ENCODE measurements around the gene HOXA6.

Gene HOXA6

GRCh38 chr7:27123477-27124053 is 24.0 kb downstream of the HOXA6 start:
- no peak for DNase-seq (ENCODE audit: low read depth, low spot score)
- Histone ChIP-seq H3K4me1 (ENCODE audit: control insufficient read depth, insufficient read depth, low read length) (no peaks in the 10 kb centered on the region), H3K36me3 (ENCODE audit: control insufficient read depth, insufficient read depth, low read length) (no peaks in the 10 kb centered on the region), H3K4me3 (ENCODE audit: low read length) (no peak overlapping the region), H3K27me3 (ENCODE audit: control insufficient read depth, insufficient read depth, low read length) (peaks cover 99% of the 10 kb centered on the region), H3K9me3 (ENCODE audit: control insufficient read depth, insufficient read depth, low read length) (no peaks in the 10 kb centered on the region), H3K27ac (ENCODE audit: low read length) (no peak overlapping the region)
- WGBS (ENCODE audit: insufficient coverage, insufficient read length), result no CpG with 5 or more reads among the region's 26 CpGs

DNA sequence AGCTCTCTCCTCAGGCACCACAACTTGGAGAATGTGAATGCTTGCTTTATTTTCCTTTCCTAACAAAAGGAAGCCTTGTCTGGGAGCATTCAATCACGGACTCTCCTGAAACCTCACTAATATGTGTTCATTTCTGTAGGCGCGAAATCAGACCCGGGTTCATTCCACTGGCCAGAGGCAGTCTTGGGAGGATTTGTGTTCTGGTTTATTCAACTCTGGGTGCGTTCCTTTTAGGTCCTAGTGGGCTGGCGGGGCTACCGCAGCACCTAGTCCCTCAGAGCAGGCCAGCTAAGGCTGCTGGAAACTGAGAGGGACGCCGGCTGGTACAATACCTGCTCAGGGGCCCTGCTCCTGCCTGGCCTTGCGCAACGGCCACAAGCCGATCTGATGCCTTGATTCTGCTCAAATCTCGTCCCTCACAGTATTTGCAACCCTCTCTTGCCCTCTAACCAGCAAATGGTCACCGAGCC is 24.5 kb downstream of the HOXA6 start:
- no peaks in the 10 kb centered on the region for H3K4me1 ChIP-seq (ENCODE audit: control insufficient read depth, insufficient read depth, low read length)
- WGBS (ENCODE audit: insufficient coverage, insufficient read length), result no CpG with 5 or more reads among the region's 14 CpGs
- H3K27ac ChIP-seq (ENCODE audit: low read length), result no peak overlapping the region
- no peaks in the 10 kb centered on the region for H3K9me3 ChIP-seq (ENCODE audit: control insufficient read depth, insufficient read depth, low read length)
- H3K36me3 ChIP-seq (ENCODE audit: control insufficient read depth, insufficient read depth, low read length), result no peaks in the 10 kb centered on the region
- H3K4me3 ChIP-seq (ENCODE audit: low read length), result no peak overlapping the region
- peaks cover 99% of the 10 kb centered on the region for H3K27me3 ChIP-seq (ENCODE audit: control insufficient read depth, insufficient read depth, low read length)
- DNase-seq (ENCODE audit: low read depth, low spot score), result no peak

DNA sequence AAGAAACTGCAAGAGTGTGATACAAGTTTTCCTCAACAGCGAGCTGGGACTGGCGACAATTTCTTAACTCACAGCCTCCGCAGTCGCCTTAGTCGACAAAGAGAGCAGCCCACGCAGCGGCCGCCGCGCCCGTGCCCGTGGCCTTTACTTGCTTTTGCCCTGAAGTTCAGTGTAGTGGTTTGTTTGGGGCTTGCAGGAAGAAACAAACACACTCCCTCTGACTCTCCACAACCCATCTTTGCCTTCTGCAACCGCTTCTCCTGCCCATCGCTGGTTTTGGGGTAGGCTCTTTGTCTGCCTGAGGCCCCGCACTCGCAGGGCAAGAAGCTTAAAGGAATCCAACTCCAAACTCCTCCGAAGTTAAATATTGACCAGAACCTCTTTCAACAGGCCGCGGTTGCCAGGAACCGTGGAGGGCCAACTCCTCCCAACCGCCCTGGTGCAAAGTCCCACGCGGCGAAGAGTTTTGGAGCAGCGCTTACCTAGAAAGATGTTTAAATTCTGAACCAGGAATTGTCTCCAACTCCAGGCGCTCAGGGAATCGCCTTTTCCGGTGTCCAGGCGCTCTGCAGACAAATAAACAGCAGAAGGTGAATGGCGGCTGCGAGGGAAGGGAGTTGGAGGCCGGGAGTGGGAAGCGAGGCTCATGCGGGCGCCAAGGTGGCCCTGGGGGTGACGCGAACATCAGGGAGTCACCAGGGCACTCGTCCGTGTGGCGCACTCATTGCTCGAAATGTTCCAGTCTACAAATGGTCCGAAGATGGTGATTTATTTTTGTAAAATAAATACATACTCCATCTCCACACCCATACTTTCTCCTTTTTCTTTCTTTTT is 25.3 kb downstream of the HOXA6 start:
- no CpG with 5 or more reads among the region's 42 CpGs for WGBS (ENCODE audit: insufficient coverage, insufficient read length)
- Histone ChIP-seq H3K4me3 (ENCODE audit: low read length) (no peak overlapping the region), H3K27ac (ENCODE audit: low read length) (no peak overlapping the region), H3K36me3 (ENCODE audit: control insufficient read depth, insufficient read depth, low read length) (no peaks in the 10 kb centered on the region), H3K27me3 (ENCODE audit: control insufficient read depth, insufficient read depth, low read length) (peaks cover 99% of the 10 kb centered on the region), H3K4me1 (ENCODE audit: control insufficient read depth, insufficient read depth, low read length) (peaks cover 2% of the 10 kb centered on the region; the same call in 1 of the 2 replicates), H3K9me3 (ENCODE audit: control insufficient read depth, insufficient read depth, low read length) (no peaks in the 10 kb centered on the region)
- no peak for DNase-seq (ENCODE audit: low read depth, low spot score)

- no peak overlapping the region for H3K4me3 ChIP-seq (ENCODE audit: low read length)
- no CpG with 5 or more reads among the region's 7 CpGs for WGBS (ENCODE audit: insufficient coverage, insufficient read length)
- no peaks in the 10 kb centered on the region for H3K9me3 ChIP-seq (ENCODE audit: control insufficient read depth, insufficient read depth, low read length)
- H3K4me1 ChIP-seq (ENCODE audit: control insufficient read depth, insufficient read depth, low read length), result peaks cover 2% of the 10 kb centered on the region; the same call in 1 of the 2 replicates
- H3K27ac ChIP-seq (ENCODE audit: low read length), result no peak overlapping the region
- no peak for DNase-seq (ENCODE audit: low read depth, low spot score)
- H3K27me3 ChIP-seq (ENCODE audit: control insufficient read depth, insufficient read depth, low read length), result peaks cover 99% of the 10 kb centered on the region
- no peaks in the 10 kb centered on the region for H3K36me3 ChIP-seq (ENCODE audit: control insufficient read depth, insufficient read depth, low read length)
Measured at GRCh38 chr7:27121684-27122076, 25.9 kb downstream of the HOXA6 start.

GRCh38 chr7:27119412-27119911 is 28.1 kb downstream of the HOXA6 start:
- Histone ChIP-seq H3K27me3 (ENCODE audit: control insufficient read depth, insufficient read depth, low read length) (peaks cover 99% of the 10 kb centered on the region), H3K9me3 (ENCODE audit: control insufficient read depth, insufficient read depth, low read length) (no peaks in the 10 kb centered on the region), H3K4me1 (ENCODE audit: control insufficient read depth, insufficient read depth, low read length) (peaks cover 2% of the 10 kb centered on the region; the same call in 1 of the 2 replicates), H3K27ac (ENCODE audit: low read length) (no peak overlapping the region), H3K36me3 (ENCODE audit: control insufficient read depth, insufficient read depth, low read length) (no peaks in the 10 kb centered on the region), H3K4me3 (ENCODE audit: low read length) (no peak overlapping the region)
- WGBS (ENCODE audit: insufficient coverage, insufficient read length), result no CpG with 5 or more reads among the region's 1 CpG
- no peak for DNase-seq (ENCODE audit: low read depth, low spot score)

DNA sequence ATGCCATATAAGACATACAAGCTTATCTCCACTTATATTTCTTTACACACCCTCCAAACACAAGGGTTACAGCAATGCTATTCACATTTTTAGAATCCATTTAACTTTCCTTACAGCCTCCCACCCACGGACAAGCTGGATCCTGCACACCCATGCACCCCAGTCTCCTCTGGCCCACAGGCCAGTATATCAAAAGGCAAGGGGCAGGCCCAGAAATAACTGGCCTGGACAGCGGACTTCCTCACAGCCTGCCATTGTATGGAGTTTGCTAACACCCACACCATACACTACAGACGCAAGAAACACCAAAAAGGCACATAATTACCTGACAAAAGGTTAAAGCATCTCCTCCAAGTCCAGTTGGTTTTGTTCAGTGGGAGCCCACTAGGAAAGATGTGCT is 29.0 kb downstream of the HOXA6 start:
- whole genome bisulfite sequencing (ENCODE audit: insufficient coverage, insufficient read length), result no CpG with 5 or more reads among the region's 3 CpGs
- no peak for DNase-seq (ENCODE audit: low read depth, low spot score)
- Histone ChIP-seq H3K4me1 (ENCODE audit: control insufficient read depth, insufficient read depth, low read length) (peaks cover 2% of the 10 kb centered on the region; the same call in 1 of the 2 replicates), H3K9me3 (ENCODE audit: control insufficient read depth, insufficient read depth, low read length) (no peaks in the 10 kb centered on the region), H3K27ac (ENCODE audit: low read length) (no peak overlapping the region), H3K4me3 (ENCODE audit: low read length) (no peak overlapping the region), H3K27me3 (ENCODE audit: control insufficient read depth, insufficient read depth, low read length) (peaks cover 95% of the 10 kb centered on the region), H3K36me3 (ENCODE audit: control insufficient read depth, insufficient read depth, low read length) (no peaks in the 10 kb centered on the region)

DNA sequence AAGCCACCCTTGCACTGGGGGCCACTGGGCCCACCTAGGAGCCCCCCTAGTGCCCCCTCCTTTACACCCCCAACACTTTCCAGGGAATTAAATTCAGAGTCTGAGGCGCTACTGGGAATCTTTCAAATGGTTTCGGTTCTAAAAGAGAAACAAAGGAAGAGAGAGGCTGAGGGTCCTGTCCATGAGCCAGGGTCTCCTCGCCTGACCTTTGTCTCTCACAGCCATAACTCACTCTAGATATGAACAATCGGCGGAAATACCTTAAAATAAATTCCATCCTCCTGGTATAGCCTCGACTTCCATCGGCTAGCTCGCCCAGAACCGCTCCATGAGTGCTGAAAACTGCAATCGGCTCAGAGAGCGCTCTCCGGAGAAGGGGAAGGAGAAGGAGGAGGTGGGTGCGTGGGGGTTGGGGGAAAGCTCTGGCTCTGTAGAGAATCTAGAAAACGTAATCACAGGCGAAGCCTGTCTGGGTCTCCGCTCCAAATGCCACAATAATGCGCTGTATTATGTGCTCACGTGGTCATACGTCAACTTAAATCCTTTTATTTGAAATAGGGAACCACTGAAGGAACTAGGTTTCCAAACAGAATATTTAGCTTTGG is 29.6 kb downstream of the HOXA6 start:
- peaks cover 2% of the 10 kb centered on the region; the same call in 1 of the 2 replicates for H3K4me1 ChIP-seq (ENCODE audit: control insufficient read depth, insufficient read depth, low read length)
- no peak for DNase-seq (ENCODE audit: low read depth, low spot score)
- no peak overlapping the region for H3K4me3 ChIP-seq (ENCODE audit: low read length)
- peaks cover 95% of the 10 kb centered on the region for H3K27me3 ChIP-seq (ENCODE audit: control insufficient read depth, insufficient read depth, low read length)
- H3K9me3 ChIP-seq (ENCODE audit: control insufficient read depth, insufficient read depth, low read length), result no peaks in the 10 kb centered on the region
- H3K27ac ChIP-seq (ENCODE audit: low read length), result no peak overlapping the region
- no CpG with 5 or more reads among the region's 19 CpGs for WGBS (ENCODE audit: insufficient coverage, insufficient read length)
- H3K36me3 ChIP-seq (ENCODE audit: control insufficient read depth, insufficient read depth, low read length), result no peaks in the 10 kb centered on the region

GRCh38 chr7:27116962-27117886 is 30.4 kb downstream of the HOXA6 start:
- no CpG with 5 or more reads among the region's 12 CpGs for WGBS (ENCODE audit: insufficient coverage, insufficient read length)
- DNase-seq (ENCODE audit: low read depth, low spot score), result no peak
- Histone ChIP-seq H3K9me3 (ENCODE audit: control insufficient read depth, insufficient read depth, low read length) (no peaks in the 10 kb centered on the region), H3K4me1 (ENCODE audit: control insufficient read depth, insufficient read depth, low read length) (peaks cover 2% of the 10 kb centered on the region; the same call in 1 of the 2 replicates), H3K36me3 (ENCODE audit: control insufficient read depth, insufficient read depth, low read length) (no peaks in the 10 kb centered on the region), H3K4me3 (ENCODE audit: low read length) (no peak overlapping the region), H3K27me3 (ENCODE audit: control insufficient read depth, insufficient read depth, low read length) (peaks cover 95% of the 10 kb centered on the region), H3K27ac (ENCODE audit: low read length) (no peak overlapping the region)

DNA sequence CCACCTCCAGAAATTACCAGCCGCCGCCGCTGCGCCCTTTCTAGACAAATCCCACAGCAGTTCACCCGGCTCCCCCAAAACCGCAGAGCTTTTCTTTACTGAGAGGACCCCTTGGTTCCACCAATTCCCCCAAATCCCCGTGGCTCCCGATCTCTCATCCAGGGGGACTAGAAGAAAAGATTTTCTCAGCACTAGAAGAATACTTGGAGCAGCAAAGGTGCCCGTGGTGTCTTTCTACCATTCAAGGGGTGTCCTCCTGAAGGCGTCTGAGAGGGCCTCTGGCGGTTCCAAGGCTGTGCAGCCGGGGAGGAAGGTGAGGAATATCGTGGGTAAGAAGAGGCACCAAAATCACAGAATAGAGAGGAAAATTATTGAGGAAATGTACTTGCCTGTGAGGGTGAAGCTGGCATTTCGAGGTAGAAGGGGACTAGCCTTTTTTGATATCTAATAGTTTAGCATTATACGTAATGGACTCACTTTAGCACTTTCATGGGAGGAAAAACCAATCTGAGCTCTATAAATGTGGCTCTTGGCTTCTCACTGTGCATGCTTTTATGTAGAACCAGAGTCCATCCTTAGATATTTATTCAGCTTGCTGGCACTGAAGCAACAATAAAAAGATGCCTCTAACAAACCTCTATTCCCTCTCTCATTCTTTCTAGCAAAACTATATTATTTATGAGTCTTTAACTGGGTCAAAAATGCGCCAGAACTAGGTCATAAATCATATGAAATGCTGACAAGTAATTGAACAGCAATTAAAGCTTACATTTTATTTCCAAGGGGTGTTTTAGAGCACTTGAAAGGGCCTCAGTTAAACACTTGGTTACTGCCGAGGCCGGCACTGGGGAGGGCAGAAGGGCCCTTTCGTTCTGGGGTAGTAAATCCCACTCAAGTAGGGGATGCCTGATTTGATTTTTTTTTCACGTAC is 31.3 kb downstream of the HOXA6 start:
- Histone ChIP-seq H3K27me3 (ENCODE audit: control insufficient read depth, insufficient read depth, low read length) (peaks cover 95% of the 10 kb centered on the region), H3K4me3 (ENCODE audit: low read length) (no peak overlapping the region), H3K36me3 (ENCODE audit: control insufficient read depth, insufficient read depth, low read length) (no peaks in the 10 kb centered on the region), H3K4me1 (ENCODE audit: control insufficient read depth, insufficient read depth, low read length) (peaks cover 2% of the 10 kb centered on the region; the same call in 1 of the 2 replicates), H3K9me3 (ENCODE audit: control insufficient read depth, insufficient read depth, low read length) (no peaks in the 10 kb centered on the region), H3K27ac (ENCODE audit: low read length) (no peak overlapping the region)
- no CpG with 5 or more reads among the region's 20 CpGs for WGBS (ENCODE audit: insufficient coverage, insufficient read length)
- no peak for DNase-seq (ENCODE audit: low read depth, low spot score)
